ENCODE measurements around the gene ATP2B1.
"Not testable (repeated sequence)": the region's sequence is repeated elsewhere in the genome, so short reads cannot be mapped to it uniquely, and the experiment has no call there.

The ATP2B1 gene

DNA sequence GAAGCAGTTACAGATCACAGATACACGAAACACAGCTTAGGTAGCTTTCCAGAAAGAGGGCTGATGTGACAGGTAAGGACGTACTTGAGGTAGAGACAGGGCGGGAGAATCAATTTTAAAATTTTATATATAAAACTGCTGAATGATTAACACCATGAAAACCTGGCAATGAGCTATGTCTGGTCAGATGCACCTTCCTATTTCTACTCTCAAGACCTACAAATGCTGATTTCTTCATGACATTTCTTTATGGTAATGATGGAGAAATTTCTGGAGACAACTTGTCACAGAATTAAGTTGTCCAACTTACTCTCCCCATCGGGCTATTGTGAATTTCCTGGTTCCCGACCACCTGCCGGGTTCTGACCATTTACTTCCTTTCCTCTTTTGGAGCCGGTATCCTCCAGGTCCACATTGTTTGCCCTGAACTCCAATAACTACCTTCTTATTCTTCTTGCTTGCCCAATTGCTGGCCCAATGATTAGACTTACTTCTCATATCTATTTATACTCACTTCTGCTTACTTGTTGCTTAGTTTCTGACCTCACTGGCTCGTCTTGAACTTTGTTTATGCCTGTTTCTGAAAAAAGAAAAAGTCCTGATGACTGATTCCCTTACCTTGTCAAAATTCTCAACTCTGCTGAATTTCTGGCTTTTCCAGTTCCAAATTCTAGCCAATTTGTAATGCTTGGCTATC is 12.8 kb upstream of the ATP2B1 start:
- DNase-seq = peak; percentile 45
- in situ Hi-C loops (cut with MboI; ENCODE audit: low pct_unique_long_range_greater_than_20kb, low sequenced_read_pairs) = no loop called here

DNA sequence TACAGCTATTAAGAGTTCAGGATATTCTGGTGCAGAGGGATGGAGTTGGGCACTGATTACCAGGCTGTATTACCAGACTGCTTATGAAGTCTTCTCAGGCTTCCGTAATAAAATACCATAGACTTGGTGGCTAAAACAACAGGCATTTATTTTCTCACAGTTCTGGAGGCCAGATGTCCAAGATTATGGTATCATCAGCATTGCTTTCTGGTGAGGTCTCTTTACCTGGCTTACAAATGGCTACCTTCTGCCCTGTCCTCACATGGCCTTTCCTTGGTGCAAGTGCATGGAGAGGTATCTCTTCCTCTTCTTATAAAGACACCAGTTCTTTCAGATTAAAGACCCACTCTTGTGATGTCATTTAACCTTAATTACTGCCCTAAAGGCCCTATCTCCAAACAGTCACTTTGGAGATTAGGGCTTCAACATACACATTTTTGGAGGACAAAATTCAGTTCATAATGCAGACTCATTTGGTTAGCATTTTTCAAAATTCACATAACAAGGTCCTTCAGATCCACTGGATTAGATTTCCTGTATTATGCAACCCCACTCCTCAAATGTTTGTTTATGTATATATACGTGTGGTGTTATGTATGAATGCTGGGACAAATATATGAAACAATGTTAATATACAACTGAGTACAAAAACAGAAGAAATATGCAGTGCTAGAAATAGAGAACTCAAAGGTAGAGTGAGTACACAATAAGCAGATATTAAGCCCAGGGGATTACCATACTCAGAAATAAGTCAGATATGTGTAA is 9.3 kb upstream of the ATP2B1 start:
- no peak for DNase-seq
- in situ Hi-C loops (cut with MboI; ENCODE audit: low pct_unique_long_range_greater_than_20kb, low sequenced_read_pairs) = no loop called here

DNA sequence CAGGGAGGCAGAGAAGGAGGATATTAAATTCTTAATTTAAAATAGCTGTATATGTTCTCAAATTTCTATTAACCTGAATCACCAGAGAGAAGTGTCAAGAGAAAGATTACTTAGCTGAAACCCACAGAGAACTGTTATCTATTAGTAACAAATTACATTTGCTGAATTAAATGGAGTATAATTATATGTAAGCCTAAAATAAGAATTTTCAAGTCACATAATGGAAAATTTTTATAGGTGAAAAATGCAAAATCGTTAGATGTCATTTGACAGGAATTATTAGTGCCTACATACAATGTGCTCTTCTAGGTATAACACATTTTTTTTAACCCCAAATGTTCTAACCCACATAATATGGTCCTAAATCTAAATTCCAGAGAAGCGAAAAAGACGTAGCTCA is 4.1 kb upstream of the ATP2B1 start:
- in situ Hi-C loops (cut with MboI; ENCODE audit: low pct_unique_long_range_greater_than_20kb, low sequenced_read_pairs) = no loop called here
- no peak for DNase-seq

DNA sequence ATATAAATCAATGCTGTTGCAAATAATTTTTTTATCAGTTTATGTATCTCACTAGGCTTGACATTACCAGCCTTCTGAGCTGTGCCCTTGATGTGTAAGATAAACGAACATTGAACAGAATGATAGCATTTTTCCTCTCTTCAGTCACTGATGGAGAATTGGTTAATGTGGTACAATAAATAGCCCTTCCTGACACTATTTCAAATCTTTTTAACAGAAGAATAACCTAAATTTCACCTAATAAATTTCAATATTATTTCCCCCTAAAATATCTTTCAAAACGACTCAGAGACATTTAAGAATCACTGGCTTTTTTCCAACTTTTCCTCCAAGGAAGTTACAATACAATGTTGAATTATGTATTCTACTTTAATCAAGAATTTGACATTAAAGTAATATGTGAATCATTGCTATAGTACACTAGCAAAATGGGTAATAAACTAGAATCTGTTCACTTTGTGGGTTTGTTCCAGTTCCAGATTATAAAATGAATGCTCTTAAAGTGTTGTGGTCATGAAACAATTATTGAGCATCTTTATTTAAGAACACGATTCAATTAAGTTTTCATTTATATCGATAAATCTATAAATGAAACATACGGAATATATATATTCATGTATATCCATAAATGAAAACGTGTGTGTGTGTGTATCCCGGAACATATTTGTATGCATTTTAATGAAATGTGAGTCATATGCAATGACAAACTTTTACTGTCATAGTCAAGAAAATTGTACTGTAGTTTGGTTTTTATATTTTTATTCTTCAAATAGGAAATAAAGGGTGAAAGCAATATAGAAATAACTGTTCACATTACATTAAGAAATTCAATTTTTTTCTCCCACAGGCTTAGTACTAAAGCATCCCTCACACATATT is 2.5 kb upstream of the ATP2B1 start:
- DNase-seq = no peak
- in situ Hi-C loops (cut with MboI; ENCODE audit: low pct_unique_long_range_greater_than_20kb, low sequenced_read_pairs) = no loop called here

DNA sequence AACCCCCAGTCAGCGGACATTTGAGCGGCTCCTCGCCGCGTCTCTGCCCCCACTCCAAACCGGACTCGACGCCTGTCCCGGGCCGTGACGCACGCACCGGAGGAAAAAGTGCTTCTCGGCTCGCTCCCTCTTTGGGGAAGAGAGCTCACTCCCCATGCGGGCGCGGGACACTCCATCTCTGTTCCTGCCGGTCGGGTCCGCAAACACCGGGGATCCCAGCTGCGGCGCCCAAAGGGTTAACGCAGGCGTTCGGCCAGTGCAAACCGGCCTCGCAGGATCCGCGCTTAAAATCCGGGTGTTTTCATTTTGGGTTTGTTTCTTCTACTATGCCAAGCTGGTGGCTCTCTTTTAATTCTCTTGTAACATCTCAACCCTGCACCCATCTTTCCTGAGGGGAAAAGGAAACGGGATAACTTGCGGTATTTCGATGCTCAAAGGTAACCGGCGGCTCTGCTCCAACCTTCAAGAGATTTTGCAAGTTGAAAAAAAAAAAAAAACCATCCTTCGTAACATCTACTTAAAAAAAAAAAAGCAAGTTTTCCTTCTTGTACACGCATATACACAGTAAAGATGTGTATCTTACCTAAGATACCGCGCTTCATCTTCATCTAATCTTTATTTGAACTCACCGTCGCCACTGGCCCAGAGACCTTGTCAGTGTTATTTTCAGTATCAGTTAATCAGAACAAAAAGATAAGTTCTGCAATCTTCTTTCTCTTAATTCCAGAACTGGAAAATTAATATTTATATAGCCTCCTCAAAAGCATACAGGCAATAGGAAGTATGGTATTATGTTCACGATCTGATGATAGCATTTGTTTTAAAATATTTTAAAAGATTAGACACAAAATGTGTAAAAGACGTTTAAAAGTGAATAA is 1.6 kb upstream of the ATP2B1 start:
- in situ Hi-C loops (cut with MboI; ENCODE audit: low pct_unique_long_range_greater_than_20kb, low sequenced_read_pairs) = no loop called here
- DNase-seq = no peak

DNA sequence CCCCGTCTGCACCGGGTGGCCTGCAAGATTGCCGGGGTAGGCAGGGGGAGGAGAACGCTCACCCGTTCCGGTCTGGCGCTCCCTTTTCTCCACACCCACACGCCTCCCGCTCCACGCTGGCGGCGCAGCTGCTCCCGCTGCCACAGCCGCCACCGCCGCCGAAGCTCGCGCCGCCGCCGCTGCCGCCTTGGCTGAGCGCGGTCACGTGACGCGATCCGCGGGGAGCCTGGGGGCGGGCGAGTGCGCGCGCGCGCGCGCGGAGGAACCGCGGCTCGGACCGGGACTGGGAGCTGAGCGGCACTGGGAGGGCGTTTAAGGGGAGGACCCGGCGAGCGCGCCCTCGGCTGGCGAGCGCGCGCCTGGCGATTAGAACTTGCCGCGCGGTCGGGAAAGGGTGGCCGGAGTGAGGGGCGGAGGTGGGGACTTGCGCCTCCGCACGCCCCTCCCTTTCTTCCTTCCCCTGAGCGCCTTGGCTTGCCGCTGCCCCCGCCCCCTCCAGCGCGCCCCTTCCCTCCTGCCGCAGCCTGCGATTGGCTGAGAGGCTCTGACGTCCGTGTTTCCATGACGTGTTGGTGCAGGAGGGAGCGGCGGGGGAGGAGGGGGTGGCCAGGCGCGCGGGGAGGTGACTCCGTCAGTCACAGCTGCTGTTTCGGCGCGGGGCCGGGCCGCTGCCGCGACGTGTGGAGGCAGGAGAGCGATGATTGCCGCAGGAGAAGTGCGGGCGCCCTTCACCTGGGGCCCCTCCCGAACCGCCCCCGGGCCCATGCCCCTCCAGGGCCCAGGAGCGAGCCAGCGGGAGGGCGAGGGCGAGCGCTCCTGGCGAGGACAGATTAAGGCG is 738 bp upstream of the ATP2B1 start:
- peak; percentile 99 for DNase-seq
- in situ Hi-C loops (cut with MboI; ENCODE audit: low pct_unique_long_range_greater_than_20kb, low sequenced_read_pairs) = no loop called here

DNA sequence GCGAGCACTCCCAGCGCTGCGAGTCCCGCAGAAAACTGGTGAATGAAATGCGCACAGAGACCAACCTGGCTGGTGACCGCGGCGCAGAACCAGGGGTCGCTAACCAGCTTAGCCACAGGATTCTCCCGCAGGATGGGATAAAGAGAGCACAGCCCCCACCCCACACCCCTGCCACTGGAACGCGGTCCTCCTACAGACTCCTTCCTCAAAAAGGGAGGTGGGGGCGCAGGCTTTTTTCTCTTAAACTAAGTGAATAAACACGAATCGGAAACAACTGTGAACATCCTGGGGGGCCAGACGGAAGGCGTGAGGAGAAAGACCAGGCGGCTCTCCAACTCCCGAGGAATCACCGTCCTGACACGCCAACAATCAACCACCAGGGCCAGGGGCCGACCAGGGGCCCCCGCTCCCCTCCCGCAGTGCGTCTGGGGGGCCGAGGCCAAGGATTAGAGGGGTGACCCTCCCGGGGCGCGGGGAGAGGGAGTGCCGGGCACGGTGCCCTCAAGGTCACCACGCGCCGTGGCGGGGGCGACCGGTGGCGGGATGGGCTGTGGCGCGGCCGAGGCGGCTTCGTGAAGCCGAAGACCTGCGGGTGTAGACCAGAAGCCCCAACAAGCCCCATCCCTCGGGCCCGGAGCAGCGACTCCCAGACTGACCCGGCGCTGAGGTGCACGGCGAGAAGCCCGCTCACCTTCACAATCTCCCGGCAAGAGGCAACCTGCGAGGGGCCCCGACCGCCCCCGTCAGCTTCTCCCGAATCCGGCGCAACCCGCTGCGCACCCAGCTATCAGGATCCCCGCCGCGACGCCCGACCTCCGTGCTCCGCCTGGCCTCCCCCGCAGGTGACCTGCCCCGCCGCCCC is 704 bp downstream of the ATP2B1 start:
- in situ Hi-C loops (cut with MboI; ENCODE audit: low pct_unique_long_range_greater_than_20kb, low sequenced_read_pairs) = no loop called here
- peak; percentile 36 for DNase-seq

DNA sequence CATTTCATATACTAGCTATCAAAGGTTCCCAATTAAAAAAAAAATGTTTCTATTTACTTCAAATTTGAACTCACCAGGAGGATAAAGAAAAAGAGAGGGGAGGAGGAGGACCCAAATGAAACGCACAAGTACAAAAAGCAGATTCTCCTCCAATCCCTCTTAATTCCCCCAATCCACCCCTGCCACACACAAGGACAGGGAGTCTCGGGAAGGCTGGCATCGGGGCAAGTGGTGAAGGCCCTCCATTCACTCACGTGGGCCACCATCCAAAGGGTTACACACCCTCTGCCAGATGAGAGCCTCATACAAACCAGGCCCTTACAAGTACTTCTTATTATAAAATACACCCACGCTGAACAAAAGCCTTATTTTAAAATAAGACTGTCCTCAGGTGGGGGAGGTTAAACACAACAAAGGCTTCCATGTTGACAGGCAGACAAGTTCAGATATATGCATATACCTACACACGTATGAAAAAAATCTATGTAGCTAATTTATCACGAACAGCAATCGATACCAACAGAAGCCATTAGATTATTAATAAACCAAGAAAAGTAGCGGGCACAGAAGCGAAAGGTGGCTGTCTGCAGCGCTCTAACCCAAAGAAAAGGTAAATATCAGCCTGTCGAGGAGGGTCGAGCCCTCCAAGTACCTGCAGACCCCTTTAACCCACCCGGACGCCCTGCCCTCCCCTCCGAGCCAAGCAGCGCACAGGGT is 1.5 kb downstream of the ATP2B1 start:
- DNase-seq = peak; percentile 21
- in situ Hi-C loops (cut with MboI; ENCODE audit: low pct_unique_long_range_greater_than_20kb, low sequenced_read_pairs) = no loop called here

DNA sequence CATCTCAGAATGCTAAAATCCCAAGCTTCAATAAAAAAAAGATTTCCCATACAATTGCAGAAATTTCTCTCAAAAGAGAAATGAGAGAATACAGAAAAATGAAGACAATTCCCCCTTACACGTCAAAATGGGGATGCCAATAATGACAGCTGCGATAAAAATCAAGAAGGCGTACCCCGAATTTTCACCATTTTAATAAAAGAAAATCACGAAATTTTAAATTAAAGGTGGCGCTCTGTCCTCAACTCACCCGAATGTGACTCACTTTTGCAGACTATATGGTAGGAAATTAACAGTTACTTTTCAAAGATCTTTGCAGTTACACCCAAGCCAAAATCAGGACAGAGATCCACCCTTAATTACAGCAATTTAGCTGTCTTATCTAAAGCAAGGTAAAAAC is 2.1 kb downstream of the ATP2B1 start:
- in situ Hi-C loops (cut with MboI; ENCODE audit: low pct_unique_long_range_greater_than_20kb, low sequenced_read_pairs) = no loop called here
- DNase-seq = no peak

DNA sequence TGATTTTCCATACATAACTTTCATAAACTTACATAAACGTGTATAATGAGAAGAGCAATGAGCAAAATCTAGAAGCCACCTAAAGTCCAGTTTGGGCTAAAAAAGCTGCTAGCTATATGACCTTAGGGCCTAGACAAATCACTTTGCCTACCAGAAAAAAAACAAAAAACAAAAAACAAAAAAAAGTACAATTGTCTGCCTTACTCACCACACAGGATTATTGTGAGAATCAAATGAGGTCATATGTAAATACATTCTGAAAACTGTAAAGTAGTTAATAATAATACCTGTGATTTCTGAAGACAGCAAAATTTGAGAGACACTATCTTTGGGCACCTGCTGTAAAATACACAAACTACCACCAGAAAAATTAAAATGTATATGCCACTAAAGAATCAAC is 4.2 kb downstream of the ATP2B1 start:
- no peak for DNase-seq
- in situ Hi-C loops (cut with MboI; ENCODE audit: low pct_unique_long_range_greater_than_20kb, low sequenced_read_pairs) = no loop called here

DNA sequence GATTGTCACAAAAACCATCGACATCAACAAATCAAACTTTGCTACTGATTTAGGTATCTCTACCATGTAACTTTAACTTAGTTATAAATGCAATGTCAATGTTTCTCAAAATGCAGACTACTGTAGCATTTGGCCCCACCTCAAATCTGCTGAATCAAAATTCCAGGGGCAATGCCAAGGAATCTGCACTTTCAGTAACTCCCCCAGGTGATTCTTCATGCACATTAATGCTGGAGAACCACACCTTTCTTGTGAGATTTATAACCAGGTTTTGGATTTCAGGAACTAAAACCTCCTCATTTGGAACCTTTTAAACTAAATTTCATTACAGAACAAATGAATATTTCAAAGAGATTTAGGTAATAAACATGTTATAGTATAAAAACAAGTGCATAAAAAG is 4.9 kb downstream of the ATP2B1 start:
- DNase-seq = no peak
- in situ Hi-C loops (cut with MboI; ENCODE audit: low pct_unique_long_range_greater_than_20kb, low sequenced_read_pairs) = no loop called here

DNA sequence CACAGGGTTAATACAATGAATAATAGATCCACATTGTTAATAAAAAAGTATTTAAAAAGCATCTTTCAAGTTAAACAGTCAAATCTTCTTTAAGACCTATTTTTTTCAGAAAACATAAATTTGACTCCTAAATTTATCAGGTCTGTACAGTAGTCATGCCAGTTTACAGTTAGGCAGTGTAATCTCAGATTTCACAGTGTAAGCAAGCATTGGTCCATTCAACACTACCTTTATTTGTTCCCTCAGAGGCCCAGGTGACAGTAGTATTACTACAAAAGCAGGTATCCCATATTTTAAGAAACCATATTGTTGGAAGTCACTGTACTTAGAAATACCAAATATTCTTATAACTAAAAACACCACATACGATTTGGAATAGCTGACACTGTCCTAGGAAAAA is 6.1 kb downstream of the ATP2B1 start:
- no peak for DNase-seq
- in situ Hi-C loops (cut with MboI; ENCODE audit: low pct_unique_long_range_greater_than_20kb, low sequenced_read_pairs) = no loop called here

DNA sequence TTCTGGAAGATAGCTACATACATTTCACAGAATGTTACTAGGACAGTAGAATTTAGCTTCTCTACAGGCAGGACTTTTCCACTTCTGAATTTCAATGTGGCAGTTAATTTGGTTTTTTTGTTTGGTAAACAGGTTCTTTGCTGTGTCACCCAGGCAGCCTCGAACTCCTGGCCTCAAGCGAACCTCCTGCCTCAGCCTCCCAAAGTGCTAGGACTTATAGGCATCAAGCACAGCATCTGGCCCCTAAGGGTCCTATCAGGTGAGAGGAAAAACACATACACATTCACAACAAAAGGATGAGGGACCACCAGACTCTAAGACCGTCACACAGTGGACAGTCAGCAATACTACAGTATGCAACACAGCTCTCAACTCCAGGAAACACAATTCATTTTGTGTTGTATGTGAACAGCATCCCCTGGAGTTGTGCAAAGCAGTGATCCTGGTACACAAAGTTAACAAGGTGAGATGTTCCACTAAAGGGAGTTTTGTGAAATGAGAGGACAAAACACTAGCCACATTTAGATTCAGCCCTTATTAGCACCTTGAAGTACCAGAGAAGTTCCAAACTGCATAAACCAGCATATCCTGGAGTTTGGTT is 6.9 kb downstream of the ATP2B1 start:
- no peak for DNase-seq
- in situ Hi-C loops (cut with MboI; ENCODE audit: low pct_unique_long_range_greater_than_20kb, low sequenced_read_pairs) = no loop called here

DNA sequence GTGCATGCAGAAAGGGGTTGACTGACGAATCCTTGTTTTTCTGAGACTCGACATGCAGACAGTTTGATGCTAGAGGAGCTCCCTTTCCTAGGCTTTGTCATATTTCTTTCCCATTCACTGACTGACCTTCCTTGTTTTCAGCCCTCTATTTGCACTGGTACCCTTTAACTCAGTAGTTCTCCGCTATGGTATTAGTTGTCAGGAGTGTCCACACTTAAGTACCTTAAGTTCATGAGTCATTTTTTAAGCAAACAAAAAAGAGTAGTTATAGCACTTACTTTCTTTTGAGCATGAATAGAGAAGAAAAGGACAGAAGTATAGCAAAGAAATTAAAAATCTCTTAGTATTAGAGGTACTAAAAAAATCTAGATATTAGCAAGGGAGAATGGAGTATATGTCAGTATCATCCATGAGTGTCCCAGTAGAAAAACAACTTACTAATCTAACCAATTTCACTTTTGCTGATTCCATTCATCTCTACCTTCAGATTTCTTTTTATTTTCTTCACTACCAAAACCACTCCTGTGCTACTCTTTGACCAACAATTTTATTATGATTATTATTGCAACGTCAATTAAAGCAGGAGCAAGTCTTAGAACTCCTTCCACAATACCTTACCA is 8.3 kb downstream of the ATP2B1 start:
- in situ Hi-C loops (cut with MboI; ENCODE audit: low pct_unique_long_range_greater_than_20kb, low sequenced_read_pairs) = no loop called here

DNA sequence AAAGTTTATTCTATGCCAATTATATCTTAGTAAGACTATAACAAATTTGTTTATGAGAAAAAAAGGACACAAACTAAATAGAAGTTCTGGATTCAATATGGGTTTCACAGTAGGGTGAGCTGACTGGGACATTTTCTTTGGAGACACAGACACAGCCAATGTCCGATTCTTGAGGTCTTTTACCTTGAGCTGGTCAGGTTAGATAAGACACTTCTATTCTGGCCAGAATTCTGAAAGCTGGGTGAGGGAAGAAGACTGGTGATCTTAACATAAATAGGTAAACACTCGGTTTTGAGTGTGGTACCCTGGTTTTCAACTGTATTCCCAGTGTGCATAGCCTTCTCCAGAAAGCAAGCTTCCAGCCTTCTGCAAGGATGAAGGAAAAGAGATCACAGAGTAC is 10.0 kb downstream of the ATP2B1 start:
- in situ Hi-C loops (cut with MboI; ENCODE audit: low pct_unique_long_range_greater_than_20kb, low sequenced_read_pairs) = no loop called here
- DNase-seq = no peak

More for the DNA sequence above, 8.3 kb downstream of the ATP2B1 start:
- DNase-seq = no peak

DNA sequence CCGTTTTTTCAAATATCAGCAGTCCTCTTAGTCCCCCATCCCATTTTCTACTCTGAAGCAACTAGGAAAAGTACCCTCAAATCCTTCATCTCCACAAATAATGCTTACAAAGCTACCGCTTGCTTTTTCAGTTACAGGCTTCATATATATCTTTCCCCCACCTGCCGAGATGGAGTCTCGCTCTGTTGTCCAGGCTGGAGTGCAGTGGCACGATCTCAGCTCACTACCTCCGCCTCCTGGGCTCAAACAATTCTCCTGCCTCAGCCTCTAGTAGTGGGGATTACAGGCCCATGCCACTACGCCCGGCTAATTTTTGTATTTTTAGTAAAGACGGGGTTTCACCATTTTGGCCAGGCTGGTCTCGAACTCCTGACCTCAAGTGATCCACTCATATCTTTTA is 10.9 kb downstream of the ATP2B1 start:
- in situ Hi-C loops (cut with MboI; ENCODE audit: low pct_unique_long_range_greater_than_20kb, low sequenced_read_pairs); DNase-seq: not testable (repeated sequence)

Measured in KBM-7 (cell line).